ENCODE data around the gene UBALD1. TPM values are rescaled to one million over a fixed set of nuclear protein-coding genes. Genes with fewer than 3 reads are reported as not detected.

The UBALD1 gene
- total and polyA plus RNA-seq, 2 experiments from 2014 or later = 6.1 to 25.7 TPM

DNA sequence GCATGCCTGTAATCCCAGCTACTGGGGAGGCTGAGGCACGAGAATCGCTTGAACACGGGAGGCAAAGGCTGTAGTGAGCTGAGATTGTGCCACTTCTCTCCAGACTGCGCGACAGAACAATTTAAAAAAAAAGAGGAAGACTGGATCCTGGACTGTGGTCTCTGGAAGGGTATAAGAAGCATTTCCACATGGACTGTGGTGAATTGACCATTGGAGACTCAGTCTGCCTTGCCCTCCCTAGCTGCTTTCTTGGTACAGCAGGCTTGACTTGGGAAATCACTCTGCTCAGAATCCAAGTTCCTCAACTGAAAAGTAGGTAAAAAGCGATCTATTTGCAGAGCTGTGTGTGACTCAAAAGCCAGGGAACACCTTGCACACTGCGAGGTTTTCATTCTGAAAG, 8.9 kb upstream of the UBALD1 start:
- Histone ChIP-seq H3K9me3 (ENCODE audit: low read depth) (no peaks in the 10 kb centered on the region), H3K27ac (no peak overlapping the region), H3K9me2 (replicated peaks; ENCODE audit: insufficient read depth) (no peaks in the 10 kb centered on the region), H2AFZ (no peak overlapping the region), H3K79me2 (peaks cover 45% of the 10 kb centered on the region), H3K4me1 (ENCODE audit: insufficient read depth) (peaks cover 20% of the 10 kb centered on the region), H3K4me2 (no peak overlapping the region), H3K36me3 (replicated peaks; ENCODE audit: insufficient read depth, low read depth) (no peaks in the 10 kb centered on the region), H3K27me3 (no peaks in the 10 kb centered on the region), H3K4me3 (no peak overlapping the region), H4K20me1 (ENCODE audit: insufficient read depth, poor library complexity, severe bottlenecking) (peaks cover 28% of the 10 kb centered on the region)
- no peak for DNase-seq (ENCODE audit: low spot score)
- TF ChIP-seq EZH2phosphoT487 (IDR thresholded peaks at IDR 0.05; ENCODE audit: low read depth, severe bottlenecking, unreplicated experiment) (no peak), EZH2 (IDR thresholded peaks at IDR 0.05; ENCODE audit: borderline replicate concordance) (no peak)
- TF ChIP-seq, protein P1, sequence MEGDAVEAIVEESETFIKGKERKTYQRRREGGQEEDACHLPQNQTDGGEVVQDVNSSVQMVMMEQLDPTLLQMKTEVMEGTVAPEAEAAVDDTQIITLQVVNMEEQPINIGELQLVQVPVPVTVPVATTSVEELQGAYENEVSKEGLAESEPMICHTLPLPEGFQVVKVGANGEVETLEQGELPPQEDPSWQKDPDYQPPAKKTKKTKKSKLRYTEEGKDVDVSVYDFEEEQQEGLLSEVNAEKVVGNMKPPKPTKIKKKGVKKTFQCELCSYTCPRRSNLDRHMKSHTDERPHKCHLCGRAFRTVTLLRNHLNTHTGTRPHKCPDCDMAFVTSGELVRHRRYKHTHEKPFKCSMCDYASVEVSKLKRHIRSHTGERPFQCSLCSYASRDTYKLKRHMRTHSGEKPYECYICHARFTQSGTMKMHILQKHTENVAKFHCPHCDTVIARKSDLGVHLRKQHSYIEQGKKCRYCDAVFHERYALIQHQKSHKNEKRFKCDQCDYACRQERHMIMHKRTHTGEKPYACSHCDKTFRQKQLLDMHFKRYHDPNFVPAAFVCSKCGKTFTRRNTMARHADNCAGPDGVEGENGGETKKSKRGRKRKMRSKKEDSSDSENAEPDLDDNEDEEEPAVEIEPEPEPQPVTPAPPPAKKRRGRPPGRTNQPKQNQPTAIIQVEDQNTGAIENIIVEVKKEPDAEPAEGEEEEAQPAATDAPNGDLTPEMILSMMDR (IDR thresholded peaks at IDR 0.05; ENCODE audit: poor library complexity) = no peak
- WGBS (ENCODE audit: low lambda C conversion rate, missing lambda C conversion rate) = 90% methylated on average over 7 of the region's 7 CpGs

DNA sequence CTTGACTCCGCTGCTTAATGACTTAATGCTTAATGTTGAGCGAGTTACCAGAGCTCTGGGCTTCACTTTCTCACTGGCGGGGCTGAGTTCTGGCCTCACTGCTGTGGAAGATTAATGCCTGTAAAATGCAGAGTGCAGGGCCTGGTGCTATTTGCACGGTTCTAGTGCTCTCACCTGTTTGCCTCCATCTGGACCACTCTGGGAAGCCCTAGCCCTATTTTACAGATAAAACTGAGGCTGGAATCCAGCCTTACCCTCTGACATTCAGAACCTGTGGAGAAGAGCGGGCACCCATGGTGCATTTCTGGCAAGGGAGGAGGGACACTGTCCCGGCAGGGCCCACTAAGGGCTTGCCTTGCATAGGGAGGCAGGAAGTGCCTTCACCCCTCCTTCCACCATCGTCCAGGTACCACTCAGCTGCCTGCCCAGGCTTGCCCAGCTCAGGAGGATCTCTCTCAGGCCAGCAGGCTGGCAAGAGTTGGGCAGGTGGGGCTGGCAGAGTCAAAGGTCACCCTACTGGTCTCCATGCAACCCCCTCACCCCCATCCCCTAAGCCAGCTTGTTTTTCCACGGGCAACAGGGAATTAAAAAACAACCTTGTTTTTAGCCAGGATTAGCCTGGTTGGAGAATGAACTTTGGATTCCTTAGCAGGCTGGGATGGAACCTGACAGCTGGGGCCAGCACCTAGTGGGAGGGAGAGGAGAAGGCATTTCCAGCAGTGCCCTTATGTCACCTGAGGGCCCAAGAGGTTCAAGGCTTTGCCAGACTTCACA, 4.1 kb upstream of the UBALD1 start:
- no peak for DNase-seq (ENCODE audit: low spot score)
- Histone ChIP-seq H4K20me1 (ENCODE audit: insufficient read depth, poor library complexity, severe bottlenecking) (peaks cover 1% of the 10 kb centered on the region), H3K27ac (peak overlapping the region; percentile 64), H3K27me3 (no peaks in the 10 kb centered on the region), H3K36me3 (replicated peaks; ENCODE audit: insufficient read depth, low read depth) (no peaks in the 10 kb centered on the region), H3K4me3 (no peak overlapping the region), H3K9me3 (ENCODE audit: low read depth) (no peaks in the 10 kb centered on the region), H3K4me1 (ENCODE audit: insufficient read depth) (peaks cover 39% of the 10 kb centered on the region), H3K79me2 (peaks cover 30% of the 10 kb centered on the region), H3K4me2 (peak overlapping the region; percentile 15), H2AFZ (no peak overlapping the region), H3K9me2 (replicated peaks; ENCODE audit: insufficient read depth) (no peaks in the 10 kb centered on the region)
- WGBS (ENCODE audit: low lambda C conversion rate, missing lambda C conversion rate) = 86% methylated on average over 8 of the region's 8 CpGs
- TF ChIP-seq, protein P1 (IDR thresholded peaks at IDR 0.05; ENCODE audit: poor library complexity) = no peak
- no peak for TF ChIP-seq EZH2 (IDR thresholded peaks at IDR 0.05; ENCODE audit: borderline replicate concordance)
- no peak for TF ChIP-seq EZH2phosphoT487 (IDR thresholded peaks at IDR 0.05; ENCODE audit: low read depth, severe bottlenecking, unreplicated experiment)

DNA sequence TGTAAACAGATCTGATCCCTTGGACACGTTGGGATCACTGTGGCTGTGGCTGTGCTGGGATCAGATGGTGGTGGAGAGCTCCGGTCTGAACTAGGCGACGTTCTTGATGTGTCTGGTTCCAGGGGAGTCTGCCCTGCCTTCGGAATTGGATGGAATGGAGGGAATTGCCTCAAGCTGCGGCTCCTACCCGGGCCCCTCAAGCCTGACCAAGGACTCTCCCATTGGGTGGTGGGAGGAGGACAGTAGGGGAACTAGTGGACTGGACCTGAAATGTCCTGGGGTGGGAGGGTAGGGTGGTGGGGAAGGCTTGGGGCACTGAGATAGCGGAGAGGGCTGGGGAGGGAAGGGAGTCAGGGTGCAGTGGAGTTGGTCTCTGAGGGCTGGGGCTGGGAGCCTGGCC, 3.2 kb upstream of the UBALD1 start:
- H3K4me3 ChIP-seq = no peak overlapping the region
- H4K20me1 ChIP-seq (ENCODE audit: insufficient read depth, poor library complexity, severe bottlenecking) = peaks cover 9% of the 10 kb centered on the region
- peaks cover 46% of the 10 kb centered on the region for H3K4me1 ChIP-seq (ENCODE audit: insufficient read depth)
- H3K27me3 ChIP-seq = no peaks in the 10 kb centered on the region
- H3K4me2 ChIP-seq = peak overlapping the region; percentile 84
- TF ChIP-seq, protein P1 (IDR thresholded peaks at IDR 0.05; ENCODE audit: poor library complexity) = no peak
- TF ChIP-seq EZH2 (IDR thresholded peaks at IDR 0.05; ENCODE audit: borderline replicate concordance) = no peak
- no peak for TF ChIP-seq EZH2phosphoT487 (IDR thresholded peaks at IDR 0.05; ENCODE audit: low read depth, severe bottlenecking, unreplicated experiment)
- no peaks in the 10 kb centered on the region for H3K9me3 ChIP-seq (ENCODE audit: low read depth)
- H3K36me3 ChIP-seq (replicated peaks; ENCODE audit: insufficient read depth, low read depth) = no peaks in the 10 kb centered on the region
- no peak overlapping the region for H2AFZ ChIP-seq
- H3K27ac ChIP-seq = peak overlapping the region; percentile 97
- 76% methylated on average over 8 of the region's 8 CpGs for WGBS (ENCODE audit: low lambda C conversion rate, missing lambda C conversion rate)
- DNase-seq (ENCODE audit: low spot score) = no peak
- H3K9me2 ChIP-seq (replicated peaks; ENCODE audit: insufficient read depth) = no peaks in the 10 kb centered on the region
- H3K79me2 ChIP-seq = peaks cover 36% of the 10 kb centered on the region

Data from hepatocyte (in vitro differentiated cells).